GM21737 (cell line): ENCODE results near the gene MAS1.

Experiments
- ATAC-seq: cut with Tn5 transposase; IDR thresholded peaks from one replicate; pipeline ENCODE4 v1.9.1; 2021; ENCODE audit warnings: mild to moderate bottlenecking, moderate library complexity; ENCODE audit not compliant: unreplicated experiment

The MAS1 gene

GRCh38 chr6:159879856-159880255 lies 10.9 kb upstream of the MAS1 start:
- ATAC-seq, result no peak

GRCh38 chr6:159880412-159880975 lies 10.3 kb upstream of the MAS1 start:
- no peak for ATAC-seq

- no peak for ATAC-seq
Observed at GRCh38 chr6:159884720-159885119, 6.1 kb upstream of the MAS1 start.

GRCh38 chr6:159886270-159886669 lies 4.5 kb upstream of the MAS1 start:
- no peak for ATAC-seq

GRCh38 chr6:159887146-159887545 lies 3.6 kb upstream of the MAS1 start:
- no peak for ATAC-seq

- ATAC-seq, result no peak
Observed at GRCh38 chr6:159887761-159888160, 3.0 kb upstream of the MAS1 start.

- ATAC-seq, result no peak
Observed at GRCh38 chr6:159890201-159890600, 587 bp upstream of the MAS1 start.

GRCh38 chr6:159892053-159892452 lies 1.3 kb downstream of the MAS1 start:
- ATAC-seq, result no peak

- no peak for ATAC-seq
Observed at GRCh38 chr6:159893064-159893463, 2.3 kb downstream of the MAS1 start.

GRCh38 chr6:159894991-159895390 lies 4.2 kb downstream of the MAS1 start:
- no peak for ATAC-seq

GRCh38 chr6:159897603-159898002 lies 6.8 kb downstream of the MAS1 start:
- no peak for ATAC-seq

GRCh38 chr6:159898519-159898918 lies 7.7 kb downstream of the MAS1 start:
- no peak for ATAC-seq

- ATAC-seq, result no peak
Observed at GRCh38 chr6:159899994-159900745, 9.4 kb downstream of the MAS1 start.

- ATAC-seq, result no peak
Observed at GRCh38 chr6:159902620-159903019, 11.8 kb downstream of the MAS1 start.

GRCh38 chr6:159904497-159904911 lies 13.7 kb downstream of the MAS1 start:
- ATAC-seq, result no peak

GRCh38 chr6:159906400-159906799 lies 15.6 kb downstream of the MAS1 start:
- ATAC-seq, result no peak

- ATAC-seq, result no peak
Observed at GRCh38 chr6:159908535-159908934, 17.7 kb downstream of the MAS1 start.

- no peak for ATAC-seq
Observed at GRCh38 chr6:159908979-159909378, 18.2 kb downstream of the MAS1 start.

- no peak for ATAC-seq
Observed at GRCh38 chr6:159910342-159910741, 19.6 kb downstream of the MAS1 start.

- ATAC-seq, result no peak
Observed at GRCh38 chr6:159913375-159913774, 22.6 kb downstream of the MAS1 start.

GRCh38 chr6:159913862-159914564 lies 23.2 kb downstream of the MAS1 start:
- ATAC-seq, result no peak

- no peak for ATAC-seq
Observed at GRCh38 chr6:159914565-159914923, 23.8 kb downstream of the MAS1 start.
